PC-9 (cell line): ENCODE data around the gene ADD3. TPM values are rescaled to one million over a fixed set of nuclear protein-coding genes. Genes with fewer than 3 reads are reported as not detected.

Experiments used
- BruUV-seq: library from RNA; stranded (reverse); fragments of 400-500 nt; replicated peaks from 2 replicates; lab custom pipeline; 2021; lab: Mats Ljungman, UMichigan
- CTCF ChIA-PET: fragments of 300-600 bp; sonication (Branson Sonifier 250); formaldehyde crosslinking; loops from one replicate; lab custom pipeline; 2022; ENCODE audit warnings: antibody characterized with exemption; lab: Charles Lee
- POLR2A ChIA-PET: fragments of 300-600 bp; sonication (Branson Sonifier 250); formaldehyde crosslinking; loops from one replicate; lab custom pipeline; 2022; ENCODE audit warnings: antibody characterized with exemption; ENCODE audit not compliant: unreplicated experiment; lab: Charles Lee
- DNase-seq, 2 experiments: peaks; one replicate each; pipeline versions ENCODE4 v3.0.0 to v3.0.0-alpha.2; 2015 to 2022; ENCODE audit warnings: mixed read lengths in 1 of 2
- H2AFZ ChIP-seq: fragments of 200-600 bp; sonication (generic); 2 replicates; pipeline ENCODE4 v1.8.1; 2017; ENCODE audit warnings: antibody characterized with exemption
- H3F3A ChIP-seq: fragments of 200-600 bp; sonication (generic); 2 replicates; pipeline ENCODE4 v1.8.1; 2017; ENCODE audit warnings: antibody characterized with exemption, mild to moderate bottlenecking, low read depth; ENCODE audit not compliant: insufficient read depth
- H3K27ac ChIP-seq: fragments of 200-600 bp; sonication (generic); 2 replicates; pipeline ENCODE4 v1.6.1; 2016; ENCODE audit warnings: mixed run types
- H3K27me3 ChIP-seq: fragments of 200-600 bp; sonication (generic); 2 replicates; pipeline ENCODE4 v1.6.1; 2016; ENCODE audit warnings: low read depth, mixed run types; ENCODE audit not compliant: insufficient read depth
- H3K36me3 ChIP-seq: fragments of 200-600 bp; sonication (generic); 2 replicates; pipeline ENCODE4 v1.6.1; 2016; ENCODE audit warnings: low read depth, mixed run types
- H3K4me1 ChIP-seq: fragments of 200-600 bp; sonication (generic); replicated peaks from 2 replicates; pipeline ENCODE4 v1.6.1; 2016; ENCODE audit warnings: mixed run types; ENCODE audit not compliant: insufficient read depth
- H3K4me2 ChIP-seq: fragments of 200-600 bp; sonication (generic); 2 replicates; pipeline ENCODE4 v1.6.1; 2017; ENCODE audit warnings: mixed run types
- H3K4me3 ChIP-seq: fragments of 200-600 bp; sonication (generic); 2 replicates; pipeline ENCODE4 v1.6.1; 2016; ENCODE audit warnings: mixed run types
- H3K79me2 ChIP-seq: fragments of 200-600 bp; sonication (generic); 2 replicates; pipeline ENCODE4 v1.6.1; 2017; ENCODE audit warnings: low read depth, mixed run types
- H3K9me2 ChIP-seq: fragments of 200-600 bp; sonication (generic); 2 replicates; pipeline ENCODE4 v1.8.1; 2017; ENCODE audit warnings: mild to moderate bottlenecking; ENCODE audit not compliant: insufficient read depth
- H3K9me3 ChIP-seq: fragments of 200-600 bp; sonication (generic); 2 replicates; pipeline ENCODE4 v1.8.1; 2016; ENCODE audit warnings: low read depth; ENCODE audit not compliant: insufficient read depth
- H4K20me1 ChIP-seq: fragments of 200-600 bp; sonication (generic); 2 replicates; pipeline ENCODE4 v1.8.1; 2017; ENCODE audit not compliant: insufficient read depth
- CTCF ChIP-seq: fragments of 200-600 bp; sonication (generic); conservative IDR thresholded peaks from 2 replicates; pipeline ENCODE4 v1.6.1; 2017; ENCODE audit warnings: mixed run types, antibody characterized with exemption, mild to moderate bottlenecking, moderate library complexity
- EZH2 ChIP-seq: fragments of 200-600 bp; sonication (generic); IDR thresholded peaks from 2 replicates; pipeline ENCODE4 v1.8.0; 2017; ENCODE audit warnings: antibody characterized with exemption, low read depth
- intact Hi-C: fragments of 100-400 bp; cut with micrococcal nuclease; formaldehyde crosslinking; loops from one replicate; pipeline ENCODE4 v1.10.0; 2022; ENCODE audit not compliant: unreplicated experiment
- total RNA-seq: library from RNA; stranded (reverse); gene quantifications from 2 replicates; pipeline ENCODE4 v1.2.3, GENCODE V29; 2021

The ADD3 gene
- total RNA-seq, 1 experiment from 2014 or later: 77.7 TPM

GRCh38 chr10:110147961-110148360, 140.2 kb downstream of the ADD3 start:
- no TSS peak for BruUV-seq
- Histone ChIP-seq H3K79me2 (no peaks in the 10 kb centered on the region), H3K4me1 (no peaks in the 10 kb centered on the region), H3K36me3 (no peaks in the 10 kb centered on the region), H3F3A (no peaks in the 10 kb centered on the region), H3K4me2 (no peak overlapping the region), H4K20me1 (no peaks in the 10 kb centered on the region), H3K9me3 (no peaks in the 10 kb centered on the region), H3K27ac (no peak overlapping the region), H3K9me2 (no peaks in the 10 kb centered on the region), H2AFZ (no peak overlapping the region), H3K27me3 (no peaks in the 10 kb centered on the region), H3K4me3 (no peak overlapping the region)
- CTCF ChIA-PET: no interaction called here
- POLR2A ChIA-PET: interaction anchor here (0.8 kb wide), 1 partner anchor 63 kb away, joined by 49 read pairs; no protein-coding TSS in a partner anchor
- intact Hi-C loops: no loop called here
- TF ChIP-seq EZH2 (no peak), CTCF (no peak)
- DNase-seq: no peak

GRCh38 chr10:110149259-110149658, 141.5 kb downstream of the ADD3 start:
- Histone ChIP-seq H2AFZ (no peak overlapping the region), H3K4me1 (no peaks in the 10 kb centered on the region), H3K79me2 (no peaks in the 10 kb centered on the region), H3K27me3 (no peaks in the 10 kb centered on the region), H3K9me2 (no peaks in the 10 kb centered on the region), H3K4me3 (no peak overlapping the region), H3K36me3 (no peaks in the 10 kb centered on the region), H3K9me3 (no peaks in the 10 kb centered on the region), H3K27ac (no peak overlapping the region), H4K20me1 (no peaks in the 10 kb centered on the region), H3K4me2 (no peak overlapping the region), H3F3A (no peaks in the 10 kb centered on the region)
- DNase-seq: no peak
- CTCF ChIA-PET: no interaction called here
- POLR2A ChIA-PET: no interaction called here
- intact Hi-C loops: no loop called here
- BruUV-seq: no TSS peak
- no peak for TF ChIP-seq EZH2
- no peak for TF ChIP-seq CTCF

GRCh38 chr10:110150046-110150445, 142.3 kb downstream of the ADD3 start:
- Histone ChIP-seq H3K4me3 (no peak overlapping the region), H3K27ac (no peak overlapping the region), H3K4me2 (no peak overlapping the region), H3K9me3 (no peaks in the 10 kb centered on the region), H2AFZ (no peak overlapping the region), H3K9me2 (no peaks in the 10 kb centered on the region), H3K4me1 (no peaks in the 10 kb centered on the region), H4K20me1 (no peaks in the 10 kb centered on the region), H3K36me3 (no peaks in the 10 kb centered on the region), H3K79me2 (no peaks in the 10 kb centered on the region), H3F3A (no peaks in the 10 kb centered on the region), H3K27me3 (no peaks in the 10 kb centered on the region)
- DNase-seq: no peak
- no TSS peak for BruUV-seq
- POLR2A ChIA-PET: no interaction called here
- CTCF ChIA-PET: no interaction called here
- TF ChIP-seq EZH2 (no peak), CTCF (no peak)
- intact Hi-C loops: no loop called here
